ENCODE data around the gene PEX19. TPM values are rescaled to one million over a fixed set of nuclear protein-coding genes. Genes with fewer than 3 reads are reported as not detected.

PEX19 gene
- total RNA-seq, 3 donors from 2014 or later (not counting 1 experiment from before 2014, with no cell fraction given): 41.5 to 48.8 (median 47.8) TPM

- DNase-seq (no peak), ATAC-seq (no peak)
- Histone ChIP-seq H3K27ac (ENCODE audit: low read length) (no peak overlapping the region), H3K9me3 (ENCODE audit: control insufficient read depth, insufficient read depth, low read length) (no peaks in the 10 kb centered on the region), H3K4me1 (ENCODE audit: control insufficient read depth, insufficient read depth, low read length) (no peaks in the 10 kb centered on the region), H3K36me3 (ENCODE audit: control insufficient read depth, insufficient read depth, low read length) (peaks cover 43% of the 10 kb centered on the region), H3K4me3 (ENCODE audit: low read length) (no peak overlapping the region), H3K27me3 (ENCODE audit: control insufficient read depth, insufficient read depth, low read length) (no peaks in the 10 kb centered on the region)
- Mint-ChIP-seq H3K4me3 (no peak overlapping the region), H3K36me3 (peaks cover 19% of the 10 kb centered on the region), H3K9me3 (no peaks in the 10 kb centered on the region), H3K27ac (peak overlapping the region in 1 of 2 donors; percentile 59), H3K4me1 (peaks cover 15 to 26% of the 10 kb centered on the region in 2 donors), H3K27me3 (ENCODE audit: low read depth in 2 of 2) (no peaks in the 10 kb centered on the region)
- TF ChIP-seq CTCF (IDR thresholded peaks at IDR 0.05): no peak
- intact Hi-C loops (cut with micrococcal nuclease): no loop called here
Measured at GRCh38 chr1:160243767-160244166, 41.2 kb downstream of the PEX19 start.

- DNase-seq: no peak
- Histone ChIP-seq H3K4me3 (ENCODE audit: low read length) (no peak overlapping the region), H3K9me3 (ENCODE audit: control insufficient read depth, insufficient read depth, low read length) (no peaks in the 10 kb centered on the region), H3K4me1 (ENCODE audit: control insufficient read depth, insufficient read depth, low read length) (no peaks in the 10 kb centered on the region), H3K27me3 (ENCODE audit: control insufficient read depth, insufficient read depth, low read length) (no peaks in the 10 kb centered on the region), H3K27ac (ENCODE audit: low read length) (no peak overlapping the region), H3K36me3 (ENCODE audit: control insufficient read depth, insufficient read depth, low read length) (peaks cover 74% of the 10 kb centered on the region)
- intact Hi-C loops (cut with micrococcal nuclease): no loop called here
- H3K27ac Mint-ChIP-seq: no peak overlapping the region
- no peak for TF ChIP-seq CTCF (IDR thresholded peaks at IDR 0.05)
- 97% methylated on average over 24 of the region's 24 CpGs for WGBS (ENCODE audit: insufficient coverage)
- H3K36me3 Mint-ChIP-seq: peaks cover 27% of the 10 kb centered on the region
- no peak overlapping the region for H3K4me3 Mint-ChIP-seq
- H3K4me1 Mint-ChIP-seq: peaks cover under 1 to 9% of the 10 kb centered on the region in 2 donors
- H3K27me3 Mint-ChIP-seq (ENCODE audit: low read depth in 2 of 2): no peaks in the 10 kb centered on the region
- H3K9me3 Mint-ChIP-seq: no peaks in the 10 kb centered on the region
- ATAC-seq: no peak
Measured at GRCh38 chr1:160239582-160240299, 45.2 kb downstream of the PEX19 start.

GRCh38 chr1:160238408-160238807, 46.5 kb downstream of the PEX19 start:
- H3K4me1 ChIP-seq (ENCODE audit: control insufficient read depth, insufficient read depth, low read length): no peaks in the 10 kb centered on the region
- no peaks in the 10 kb centered on the region for H3K9me3 Mint-ChIP-seq
- intact Hi-C loops (cut with micrococcal nuclease): no loop called here
- H3K4me1 Mint-ChIP-seq: peaks cover 0 to 9% of the 10 kb centered on the region in 2 donors
- H3K9me3 ChIP-seq (ENCODE audit: control insufficient read depth, insufficient read depth, low read length): no peaks in the 10 kb centered on the region
- no peaks in the 10 kb centered on the region for H3K27me3 Mint-ChIP-seq (ENCODE audit: low read depth in 2 of 2)
- H3K36me3 ChIP-seq (ENCODE audit: control insufficient read depth, insufficient read depth, low read length): peaks cover 81% of the 10 kb centered on the region
- TF ChIP-seq CTCF (IDR thresholded peaks at IDR 0.05): no peak
- H3K27me3 ChIP-seq (ENCODE audit: control insufficient read depth, insufficient read depth, low read length): no peaks in the 10 kb centered on the region
- H3K36me3 Mint-ChIP-seq: peaks cover 35% of the 10 kb centered on the region
- ATAC-seq (no peak), DNase-seq (no peak)
- H3K27ac ChIP-seq (ENCODE audit: low read length): no peak overlapping the region
- no peak overlapping the region for H3K4me3 Mint-ChIP-seq
- no peak overlapping the region for H3K27ac Mint-ChIP-seq
- H3K4me3 ChIP-seq (ENCODE audit: low read length): no peak overlapping the region
- 96% methylated on average over 5 of the region's 5 CpGs for WGBS (ENCODE audit: insufficient coverage)

- Histone ChIP-seq H3K36me3 (ENCODE audit: control insufficient read depth, insufficient read depth, low read length) (peaks cover 79% of the 10 kb centered on the region), H3K27me3 (ENCODE audit: control insufficient read depth, insufficient read depth, low read length) (no peaks in the 10 kb centered on the region), H3K27ac (ENCODE audit: low read length) (no peak overlapping the region), H3K4me1 (ENCODE audit: control insufficient read depth, insufficient read depth, low read length) (no peaks in the 10 kb centered on the region), H3K4me3 (ENCODE audit: low read length) (no peak overlapping the region), H3K9me3 (ENCODE audit: control insufficient read depth, insufficient read depth, low read length) (no peaks in the 10 kb centered on the region)
- Mint-ChIP-seq H3K27me3 (ENCODE audit: low read depth in 2 of 2) (no peaks in the 10 kb centered on the region), H3K9me3 (no peaks in the 10 kb centered on the region), H3K4me1 (peaks cover 0 to 8% of the 10 kb centered on the region in 2 donors), H3K36me3 (peaks cover 35% of the 10 kb centered on the region), H3K27ac (no peak overlapping the region), H3K4me3 (no peak overlapping the region)
- intact Hi-C loops (cut with micrococcal nuclease): no loop called here
- no peak for DNase-seq
- TF ChIP-seq CTCF (IDR thresholded peaks at IDR 0.05): no peak
- no peak for ATAC-seq
- 100% methylated on average over 2 of the region's 2 CpGs for WGBS (ENCODE audit: insufficient coverage)
Measured at GRCh38 chr1:160237558-160237957, 47.4 kb downstream of the PEX19 start.
